ENCODE results near the gene GJB5. TPM values are rescaled to one million over a fixed set of nuclear protein-coding genes. Genes with fewer than 3 reads are reported as not detected.

GJB5 gene
- total and polyA plus RNA-seq, 9 of the 15 experiments (the other 6 are each of a cell fraction or from before 2014, with no cell fraction given) = 0.04 TPM; not detected in 8

DNA sequence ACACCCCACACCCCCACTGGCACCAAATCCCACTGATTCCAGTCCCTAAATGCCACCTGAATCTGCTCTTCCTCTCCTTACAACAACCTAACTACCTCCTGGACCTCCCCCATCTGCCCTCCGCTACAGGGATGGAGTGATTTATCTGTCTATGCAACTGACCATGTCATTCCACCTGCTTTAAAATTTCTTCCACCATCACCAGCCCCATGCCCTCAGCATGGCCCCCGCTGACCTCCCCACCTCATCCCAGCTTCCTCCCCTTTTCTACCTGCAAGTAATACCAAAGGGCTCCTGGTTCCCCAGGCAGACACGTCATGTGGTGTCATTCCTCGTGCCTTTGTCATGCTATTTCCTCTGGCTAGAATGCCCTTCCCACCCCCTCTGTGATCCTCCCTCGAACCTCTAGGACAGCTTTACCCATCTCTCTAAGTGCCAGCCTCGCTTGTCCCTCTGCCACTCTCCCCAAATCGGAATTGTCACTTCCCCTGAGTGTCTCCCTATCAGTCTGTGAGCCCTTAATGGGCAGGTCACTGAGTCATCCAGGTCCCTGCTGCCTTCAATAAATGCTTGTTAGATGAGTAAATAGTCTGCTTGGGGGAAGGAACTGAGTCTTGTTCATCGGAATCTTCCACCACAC is 8.4 kb downstream of the GJB5 start (continued):
- TF ChIP-seq MTA1 (IDR thresholded peaks at IDR 0.05; ENCODE audit: borderline replicate concordance) (no peak), POLR2AphosphoS2 (IDR thresholded peaks at IDR 0.05; ENCODE audit: low read length) (no peak)
- TF ChIP-seq, protein P1, sequence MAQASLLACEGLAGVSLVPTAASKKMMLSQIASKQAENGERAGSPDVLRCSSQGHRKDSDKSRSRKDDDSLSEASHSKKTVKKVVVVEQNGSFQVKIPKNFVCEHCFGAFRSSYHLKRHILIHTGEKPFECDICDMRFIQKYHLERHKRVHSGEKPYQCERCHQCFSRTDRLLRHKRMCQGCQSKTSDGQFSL (CRISPR knock-in tag; IDR thresholded peaks at IDR 0.05) = no peak
- TF ChIP-seq, protein P1 (tag; IDR thresholded peaks at IDR 0.05) = no peak
- TF ChIP-seq, protein P2, sequence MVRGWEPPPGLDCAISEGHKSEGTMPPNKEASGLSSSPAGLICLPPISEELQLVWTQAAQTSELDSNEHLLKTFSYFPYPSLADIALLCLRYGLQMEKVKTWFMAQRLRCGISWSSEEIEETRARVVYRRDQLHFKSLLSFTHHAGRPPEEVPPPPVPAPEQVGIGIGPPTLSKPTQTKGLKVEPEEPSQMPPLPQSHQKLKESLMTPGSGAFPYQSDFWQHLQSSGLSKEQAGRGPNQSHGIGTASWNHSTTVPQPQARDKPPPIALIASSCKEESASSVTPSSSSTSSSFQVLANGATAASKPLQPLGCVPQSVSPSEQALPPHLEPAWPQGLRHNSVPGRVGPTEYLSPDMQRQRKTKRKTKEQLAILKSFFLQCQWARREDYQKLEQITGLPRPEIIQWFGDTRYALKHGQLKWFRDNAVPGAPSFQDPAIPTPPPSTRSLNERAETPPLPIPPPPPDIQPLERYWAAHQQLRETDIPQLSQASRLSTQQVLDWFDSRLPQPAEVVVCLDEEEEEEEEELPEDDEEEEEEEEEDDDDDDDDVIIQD (CRISPR knock-in tag; IDR thresholded peaks at IDR 0.05) = no peak

DNA sequence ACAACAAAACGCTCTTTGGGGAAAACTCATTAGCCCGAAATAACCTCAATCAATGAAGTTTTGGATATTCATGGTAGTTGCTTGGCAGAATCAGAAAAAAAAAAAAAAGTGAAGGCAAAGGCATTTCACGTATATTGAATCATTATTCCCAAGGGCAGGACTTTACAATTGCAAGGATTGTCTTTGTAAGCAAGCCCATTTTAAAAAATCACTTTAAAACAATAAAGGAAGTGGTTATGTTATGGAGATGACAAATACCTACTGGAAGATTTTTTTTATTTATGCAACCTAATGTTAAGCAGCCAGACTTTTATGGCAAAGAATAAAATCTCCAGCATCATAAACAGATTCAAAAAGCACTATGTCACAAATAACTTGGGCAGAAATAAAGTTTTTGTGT is 14.0 kb downstream of the GJB5 start:
- Histone ChIP-seq H3K36me3 (ENCODE audit: control insufficient read depth, insufficient read depth, low read length) (no peaks in the 10 kb centered on the region), H3K9me1 (ENCODE audit: control insufficient read depth, insufficient read depth, low read length) (no peaks in the 10 kb centered on the region), H3K9me3 (replicated peaks; ENCODE audit: control insufficient read depth, insufficient read depth, low read depth, low read length) (no peaks in the 10 kb centered on the region), H3K4me2 (ENCODE audit: insufficient read depth, low read length) (no peak overlapping the region), H3K27ac (ENCODE audit: extremely low read depth, low read depth, low read length) (no peak overlapping the region), H2AFZ (ENCODE audit: low read depth, low read length) (no peak overlapping the region), H3K27me3 (ENCODE audit: control insufficient read depth in 2 of 2, insufficient read depth in 2 of 2, low read length in 2 of 2) (peaks cover 20 to 23% of the 10 kb centered on the region in 2 experiments), H3K9ac (ENCODE audit: insufficient read depth in 1 of 2, low read depth in 2 of 2, low read length in 2 of 2) (no peak overlapping the region), H4K20me1 (replicated peaks; ENCODE audit: control insufficient read depth, insufficient read depth, low read length) (no peaks in the 10 kb centered on the region), H3K4me3 (no peak overlapping the region), H3K4me1 (replicated peaks in 1 of 2; ENCODE audit: control insufficient read depth in 2 of 2, insufficient read depth in 2 of 2, low read length in 2 of 2) (no peaks in the 10 kb centered on the region), H3K79me2 (ENCODE audit: control insufficient read depth, insufficient read depth, low read length) (no peaks in the 10 kb centered on the region)
- in situ Hi-C loops (cut with MboI) (no loop called here), intact Hi-C loops (cut with micrococcal nuclease) (no loop called here)
- DNase-seq (ENCODE audit: extremely low read depth in 1 of 4, low spot score in 3 of 4) (no peak), FAIRE-seq (peak; percentile 37), ATAC-seq (no peak)
- ChIA-PET CTCF (ENCODE audit: low intra/inter-chr PET ratio) (no interaction called here), POLR2A (no interaction called here)
- no TSS peak for BruUV-seq (replicated peaks)
- WGBS (ENCODE audit: insufficient coverage, low coverage, missing lambda C conversion rate) = 0% methylated on average over 3 of the region's 3 CpGs
- TF ChIP-seq DNMT1 (IDR thresholded peaks at IDR 0.05) (no peak), HNRNPLL (IDR thresholded peaks at IDR 0.05; ENCODE audit: low read depth, low read length, poor library complexity, severe bottlenecking) (no peak), KAT8 (IDR thresholded peaks at IDR 0.05; ENCODE audit: low read depth) (no peak)

Measured in K562 (cell line).